DND-41 (cell line): ENCODE data around the gene RAPGEF2.

Source experiments
- ATAC-seq: fragments of 200-7000 bp; cut with Tn5 transposase; 3 replicates; pipeline ENCODE4 v1.9.1; 2021; ENCODE audit warnings: low read depth; ENCODE audit not compliant: insufficient read depth
- DNase-seq: peaks from one replicate; pipeline ENCODE4 v3.0.0-alpha.2; 2020
- H2AFZ ChIP-seq: 2 replicates; pipeline ENCODE4 v1.6.0; 2012; ENCODE audit warnings: low read depth, low read length
- H3K27ac ChIP-seq: 2 replicates; pipeline ENCODE4 v1.5.1; 2012; ENCODE audit warnings: low read length, inconsistent platforms
- H3K27me3 ChIP-seq: fragments of 200-600 bp; sonication (generic); 2 replicates; pipeline ENCODE4 v1.6.0; 2012; ENCODE audit warnings: low read length, mild to moderate bottlenecking, inconsistent platforms; ENCODE audit not compliant: insufficient read depth, poor library complexity
- H3K36me3 ChIP-seq: 2 replicates; pipeline ENCODE4 v1.5.1; 2012; ENCODE audit warnings: low read length, inconsistent platforms; ENCODE audit not compliant: insufficient read depth
- H3K4me1 ChIP-seq: 2 replicates; pipeline ENCODE4 v1.5.1; 2012; ENCODE audit warnings: mild to moderate bottlenecking, low read length; ENCODE audit not compliant: insufficient read depth
- H3K4me2 ChIP-seq: 2 replicates; pipeline ENCODE4 v1.6.0; 2012; ENCODE audit warnings: mild to moderate bottlenecking, moderate library complexity, low read length, inconsistent platforms; ENCODE audit not compliant: insufficient read depth
- H3K4me3 ChIP-seq, 2 experiments: fragments of 200-600 bp in 1 of 2; shearing (Covaris generic) in 1 of 2; 2 replicates each; pipeline ENCODE4 v1.5.1; 2012 to 2016; ENCODE audit warnings: inconsistent platforms in 2 of 2, low read length in 2 of 2, mild to moderate bottlenecking in 2 of 2, low read depth in 1 of 2, moderate library complexity in 1 of 2
- H3K79me2 ChIP-seq: 2 replicates; pipeline ENCODE4 v1.6.0; 2012; ENCODE audit warnings: low read length, inconsistent platforms; ENCODE audit not compliant: insufficient read depth
- H3K9ac ChIP-seq: 2 replicates; pipeline ENCODE4 v1.6.0; 2012; ENCODE audit warnings: low read depth, mild to moderate bottlenecking, inconsistent platforms, low read length, moderate library complexity
- H3K9me3 ChIP-seq: 2 replicates; pipeline ENCODE4 v1.5.1; 2012; ENCODE audit warnings: low read length, moderate library complexity, mild to moderate bottlenecking, inconsistent platforms; ENCODE audit not compliant: insufficient read depth, severe bottlenecking
- H4K20me1 ChIP-seq: 2 replicates; pipeline ENCODE4 v1.6.0; 2012; ENCODE audit warnings: low read length; ENCODE audit not compliant: insufficient read depth
- CTCF ChIP-seq: IDR thresholded peaks from 2 replicates; pipeline ENCODE4 v1.5.1; 2012; ENCODE audit warnings: borderline replicate concordance, low read length, moderate library complexity, mild to moderate bottlenecking; ENCODE audit not compliant: poor library complexity, severe bottlenecking; ENCODE audit errors: extremely low read depth
- EZH2 ChIP-seq: IDR thresholded peaks from 3 replicates; pipeline ENCODE4 v1.6.1; 2012; ENCODE audit warnings: borderline replicate concordance, low read depth, mild to moderate bottlenecking, moderate library complexity, low read length, inconsistent platforms; ENCODE audit not compliant: severe bottlenecking

Gene RAPGEF2

DNA sequence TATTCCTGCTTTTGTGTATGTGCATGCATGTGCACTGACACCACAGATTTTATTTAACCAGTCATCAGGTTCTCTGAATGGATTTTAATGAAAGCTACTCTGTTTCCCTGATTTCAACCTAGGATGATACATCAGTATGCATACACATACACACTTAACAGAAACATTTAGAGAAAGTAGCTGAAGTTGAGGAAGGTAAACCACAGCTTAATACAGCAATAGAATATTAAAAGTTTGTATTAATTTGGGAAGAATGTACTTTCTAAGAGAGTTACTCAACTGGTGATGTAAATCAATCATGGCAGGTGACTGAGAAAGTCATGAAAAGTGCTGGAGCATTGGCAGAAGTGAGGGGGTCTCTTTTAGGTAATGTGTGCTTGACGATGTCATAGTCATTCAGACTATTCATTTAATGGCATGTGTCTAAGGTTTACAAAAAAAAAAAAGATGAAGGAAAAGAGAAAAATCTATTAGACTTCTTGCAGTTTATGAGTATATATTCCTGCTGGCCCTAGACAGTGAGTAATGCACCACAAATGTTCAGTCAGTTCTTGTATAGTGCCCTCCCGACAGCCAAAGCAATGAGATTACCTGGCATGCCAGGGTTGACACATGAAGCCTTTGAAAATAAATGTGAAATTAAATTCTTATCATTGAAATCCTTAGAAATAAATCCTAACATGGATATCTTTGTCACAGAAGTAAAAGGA, 187.6 kb downstream of the RAPGEF2 start:
- TF ChIP-seq CTCF (no peak), EZH2 (no peak)
- H4K20me1 ChIP-seq: no peaks in the 10 kb centered on the region
- H3K4me2 ChIP-seq: no peak overlapping the region
- no peak overlapping the region for H3K27ac ChIP-seq
- no peaks in the 10 kb centered on the region for H3K79me2 ChIP-seq
- no peak overlapping the region for H3K9ac ChIP-seq
- ATAC-seq (no peak), DNase-seq (no peak)
- H3K9me3 ChIP-seq: no peaks in the 10 kb centered on the region
- no peaks in the 10 kb centered on the region for H3K27me3 ChIP-seq
- no peak overlapping the region for H3K4me3 ChIP-seq
- H3K36me3 ChIP-seq: no peaks in the 10 kb centered on the region
- H3K4me1 ChIP-seq: no peaks in the 10 kb centered on the region
- H2AFZ ChIP-seq: no peak overlapping the region

DNA sequence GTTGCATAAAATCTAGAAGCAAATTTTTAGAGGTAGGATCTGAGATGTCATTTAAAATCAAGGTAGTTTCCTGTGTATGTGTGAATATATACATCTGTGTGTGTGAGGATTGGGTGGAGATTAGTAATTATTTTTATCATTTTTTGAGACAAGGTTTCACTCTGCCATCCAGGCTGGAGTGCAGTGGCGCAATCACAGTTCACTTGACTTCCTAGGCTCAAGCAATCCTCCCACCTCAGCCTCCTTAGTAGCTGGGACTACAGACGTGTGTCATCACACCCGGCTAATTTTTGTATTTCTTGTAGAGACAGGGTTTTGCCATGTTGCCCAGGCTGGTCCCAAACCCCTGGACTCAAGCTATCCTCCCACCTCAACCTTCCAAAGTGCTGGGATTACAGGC, 188.3 kb downstream of the RAPGEF2 start:
- no peaks in the 10 kb centered on the region for H3K79me2 ChIP-seq
- H3K27me3 ChIP-seq: no peaks in the 10 kb centered on the region
- no peak for ATAC-seq
- no peak overlapping the region for H2AFZ ChIP-seq
- H3K4me2 ChIP-seq: no peak overlapping the region
- DNase-seq: no peak
- H3K9me3 ChIP-seq: no peaks in the 10 kb centered on the region
- no peaks in the 10 kb centered on the region for H3K4me1 ChIP-seq
- H3K4me3 ChIP-seq: no peak overlapping the region
- no peaks in the 10 kb centered on the region for H3K36me3 ChIP-seq
- H4K20me1 ChIP-seq: no peaks in the 10 kb centered on the region
- no peak overlapping the region for H3K9ac ChIP-seq
- no peak overlapping the region for H3K27ac ChIP-seq
- TF ChIP-seq CTCF (no peak), EZH2 (no peak)

DNA sequence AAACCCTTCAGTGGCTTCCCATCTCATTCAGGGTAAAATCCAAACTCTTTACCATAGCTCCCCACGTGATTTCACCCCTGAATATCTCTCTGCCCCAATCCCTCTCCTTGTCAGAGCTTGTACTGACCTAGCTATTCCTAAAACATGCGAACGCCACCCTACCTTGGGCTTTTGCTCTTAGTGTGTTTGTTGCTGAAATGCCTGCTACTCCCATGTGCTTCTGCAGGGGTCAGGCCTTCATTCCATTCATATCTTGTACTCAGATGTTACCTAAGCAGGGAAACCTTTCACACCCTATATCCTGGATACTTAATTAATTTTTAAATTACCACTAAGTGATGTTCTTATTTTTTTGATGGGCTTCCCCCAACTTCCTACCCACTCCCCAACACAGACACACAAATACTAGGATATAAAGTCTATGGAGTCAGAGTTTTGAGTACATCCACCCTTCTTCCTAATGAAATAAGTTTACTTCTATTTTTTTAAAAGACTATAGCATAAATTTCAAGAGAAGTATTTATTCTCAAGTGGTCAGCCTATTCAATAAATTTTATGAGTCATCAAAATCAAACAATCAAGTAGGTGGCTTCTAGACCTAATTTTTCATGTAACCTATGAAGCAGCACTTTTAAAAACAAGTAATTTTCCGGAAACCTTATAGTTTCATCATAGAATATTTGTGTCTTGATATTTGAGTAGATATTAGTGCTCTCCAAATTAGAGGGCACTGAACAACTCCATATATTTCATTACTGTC, 189.4 kb downstream of the RAPGEF2 start:
- Histone ChIP-seq H3K27ac (no peak overlapping the region), H4K20me1 (no peaks in the 10 kb centered on the region), H3K4me3 (no peak overlapping the region), H3K9ac (no peak overlapping the region), H3K9me3 (no peaks in the 10 kb centered on the region), H3K79me2 (no peaks in the 10 kb centered on the region), H3K4me1 (no peaks in the 10 kb centered on the region), H3K27me3 (no peaks in the 10 kb centered on the region), H2AFZ (no peak overlapping the region), H3K4me2 (no peak overlapping the region), H3K36me3 (no peaks in the 10 kb centered on the region)
- TF ChIP-seq CTCF (no peak), EZH2 (no peak)
- DNase-seq: no peak
- ATAC-seq: no peak
